HCT116 (cell line): ENCODE results near the gene JAM3. TPM values are rescaled to one million over a fixed set of nuclear protein-coding genes. Genes with fewer than 3 reads are reported as not detected.

Source experiments
- ATAC-seq: fragments of 200-7000 bp; cut with Tn5 transposase; 2 replicates; pipeline ENCODE4 v1.9.1; 2020; ENCODE audit warnings: mild to moderate bottlenecking, moderate library complexity
- BruUV-seq: library from RNA; stranded (reverse); fragments of 400-500 nt; replicated peaks from 2 replicates; lab custom pipeline; 2021; lab: Mats Ljungman, UMichigan
- CTCF ChIA-PET: fragments of 300-600 bp; sonication (Branson Sonifier 250); formaldehyde crosslinking; loops from one replicate; lab custom pipeline; 2021; ENCODE audit warnings: antibody characterized with exemption; lab: Charles Lee
- POLR2A ChIA-PET: fragments of 300-600, 350-600 bp; sonication (Branson Sonifier 250); formaldehyde crosslinking; loops from one replicate; lab custom pipeline; 2021; ENCODE audit warnings: antibody characterized with exemption; lab: Charles Lee
- RAD21 ChIA-PET, 2 experiments: fragments of 300-600 bp; sonication (Branson Sonifier 250); formaldehyde crosslinking; loops; one replicate each; lab custom pipeline; 2023; ENCODE audit warnings: low total read pairs in 2 of 2; ENCODE audit not compliant: uncharacterized antibody in 2 of 2, unreplicated experiment in 2 of 2, low non-redundant PET in 1 of 2; lab: Charles Lee
- DNase-seq: peaks from one replicate; pipeline ENCODE4 v3.0.0-alpha.2; 2010; ENCODE audit warnings: low read depth, low spot score
- H2AFZ ChIP-seq: fragments of 200-600 bp; shearing (Covaris generic), sonication (generic); 2 replicates; pipeline ENCODE4 v1.6.1; 2017; ENCODE audit warnings: low read depth, mixed run types, mixed read lengths, antibody characterized with exemption, low read length; ENCODE audit not compliant: poor library complexity, severe bottlenecking
- H3K27ac ChIP-seq: 2 replicates; pipeline ENCODE4 v1.5.1; 2012; ENCODE audit warnings: low read depth, low read length
- H3K27me3 ChIP-seq: fragments of 200-600 bp; sonication (generic); 2 replicates; pipeline ENCODE4 v1.6.1; 2016; ENCODE audit warnings: mixed run types, low read length, mixed read lengths; ENCODE audit not compliant: insufficient read depth
- H3K36me3 ChIP-seq, 2 experiments: fragments of 200-500 bp in 1 of 2; fragments of 200-600 bp in 1 of 2; sonication (Bioruptor generic) in 1 of 2; sonication (generic) in 1 of 2; 2 replicates each; pipeline versions ENCODE4 v1.5.1 to v1.6.1; 2014 to 2016; ENCODE audit warnings: low read length in 2 of 2, inconsistent platforms in 1 of 2, mixed read lengths in 1 of 2, mixed run types in 1 of 2; ENCODE audit not compliant: insufficient read depth in 2 of 2, control insufficient read depth in 1 of 2
- H3K4me1 ChIP-seq, 2 experiments: fragments of 200-600 bp in 1 of 2; sonication (generic) in 1 of 2; 2 replicates each; pipeline versions ENCODE4 v1.5.1 to v1.6.1; 2012 to 2017; ENCODE audit warnings: low read length in 2 of 2, inconsistent platforms in 1 of 2, mild to moderate bottlenecking in 1 of 2, mixed read lengths in 1 of 2, mixed run types in 1 of 2, moderate library complexity in 1 of 2; ENCODE audit not compliant: insufficient read depth in 2 of 2, control insufficient read depth in 1 of 2
- H3K4me2 ChIP-seq: fragments of 200-600 bp; sonication (generic); 2 replicates; pipeline ENCODE4 v1.6.1; 2017; ENCODE audit warnings: mixed run types, low read length, mixed read lengths
- H3K4me3 ChIP-seq, 2 experiments: fragments of 200-600 bp in 1 of 2; sonication (generic) in 1 of 2; replicated peaks in 1 of 2; 2 replicates each; pipeline ENCODE4 v1.5.1; 2011 to 2016; ENCODE audit warnings: low read length in 2 of 2, control low read depth in 1 of 2, low read depth in 1 of 2, mild to moderate bottlenecking in 1 of 2, mixed read lengths in 1 of 2, mixed run types in 1 of 2
- H3K79me2 ChIP-seq: fragments of 200-600 bp; sonication (generic); 2 replicates; pipeline ENCODE4 v1.6.1; 2017; ENCODE audit warnings: mild to moderate bottlenecking, mixed run types, low read length, moderate library complexity, mixed read lengths; ENCODE audit not compliant: insufficient read depth
- H3K9ac ChIP-seq: fragments of 200-600 bp; sonication (generic); 2 replicates; pipeline ENCODE4 v1.6.1; 2016; ENCODE audit warnings: low read length, mixed read lengths
- H3K9me2 ChIP-seq: fragments of 200-600 bp; sonication (generic), shearing (Covaris generic); 2 replicates; pipeline ENCODE4 v1.6.1; 2017; ENCODE audit warnings: mixed run types, mild to moderate bottlenecking, moderate library complexity; ENCODE audit not compliant: insufficient read depth
- H3K9me3 ChIP-seq, 2 experiments: fragments of 200-500 bp in 1 of 2; fragments of 200-600 bp in 1 of 2; sonication (Bioruptor generic) in 1 of 2; sonication (generic) in 1 of 2; 2 replicates each; pipeline ENCODE4 v1.6.1; 2014 to 2017; ENCODE audit warnings: low read length in 2 of 2, mixed read lengths in 2 of 2, inconsistent platforms in 1 of 2, low read depth in 1 of 2, mild to moderate bottlenecking in 1 of 2, mixed run types in 1 of 2, moderate library complexity in 1 of 2; ENCODE audit not compliant: control insufficient read depth in 1 of 2, insufficient read depth in 1 of 2
- H4K20me1 ChIP-seq: fragments of 200-600 bp; sonication (generic), shearing (Covaris generic); 2 replicates; pipeline ENCODE4 v1.6.1; 2017; ENCODE audit warnings: mixed run types, mild to moderate bottlenecking, moderate library complexity; ENCODE audit not compliant: insufficient read depth
- CBX3 ChIP-seq: IDR thresholded peaks from 2 replicates; pipeline ENCODE4 v1.6.1; 2012; ENCODE audit warnings: low read depth
- CEBPB ChIP-seq: IDR thresholded peaks from 2 replicates; pipeline ENCODE4 v1.6.1; 2012; ENCODE audit warnings: low read depth
- CTCF ChIP-seq, 3 experiments: fragments of 200-600 bp in 1 of 3; sonication (generic) in 1 of 3; IDR thresholded peaks in 2 of 3; conservative IDR thresholded peaks in 1 of 3; 2 replicates each; pipeline ENCODE4 v1.5.1; 2012 to 2017; ENCODE audit warnings: low read depth in 2 of 3, low read length in 2 of 3, antibody characterized with exemption in 1 of 3, borderline replicate concordance in 1 of 3, control low read depth in 1 of 3, mild to moderate bottlenecking in 1 of 3, mixed read lengths in 1 of 3, mixed run types in 1 of 3, moderate library complexity in 1 of 3; ENCODE audit not compliant: insufficient read depth in 1 of 3
- ELF1 ChIP-seq: IDR thresholded peaks from 2 replicates; pipeline ENCODE4 v1.6.1; 2012; ENCODE audit warnings: low read depth, borderline replicate concordance
- EZH2 ChIP-seq: fragments of 200-600 bp; sonication (generic); IDR thresholded peaks from 2 replicates; pipeline ENCODE4 v1.6.1; 2017; ENCODE audit warnings: antibody characterized with exemption, mixed run types
- FOSL1 ChIP-seq: IDR thresholded peaks from 2 replicates; pipeline ENCODE4 v1.6.1; 2012; ENCODE audit warnings: low read depth
- JUND ChIP-seq: IDR thresholded peaks from 2 replicates; pipeline ENCODE4 v1.6.1; 2012
- POLR2AphosphoS5 ChIP-seq: IDR thresholded peaks from 2 replicates; pipeline ENCODE4 v1.6.1; 2011; ENCODE audit warnings: mild to moderate bottlenecking, low read depth, low read length, moderate library complexity
- RAD21 ChIP-seq: IDR thresholded peaks from 2 replicates; pipeline ENCODE4 v1.6.1; 2012; ENCODE audit warnings: low read depth, mild to moderate bottlenecking
- REST ChIP-seq: IDR thresholded peaks from 2 replicates; pipeline ENCODE4 v1.6.1; 2012; ENCODE audit warnings: low read depth
- SP1 ChIP-seq: IDR thresholded peaks from 2 replicates; pipeline ENCODE4 v1.6.1; 2012; ENCODE audit warnings: low read depth
- TCF7L2 ChIP-seq: IDR thresholded peaks from 2 replicates; pipeline ENCODE4 v1.7.0; 2011; ENCODE audit warnings: borderline replicate concordance, inconsistent platforms; ENCODE audit not compliant: insufficient read depth, insufficient read length; ENCODE audit errors: extremely low read depth
- intact Hi-C: fragments of 100-400 bp; cut with micrococcal nuclease; formaldehyde crosslinking; loops from 2 replicates; pipeline ENCODE4 v1.10.0; 2022
- total RNA-seq: library from RNA; stranded (reverse); gene quantifications from one replicate; pipeline ENCODE4 v1.2.1, GENCODE V29; 2021; ENCODE audit not compliant: unreplicated experiment

Gene JAM3
- total RNA-seq, 1 experiment from 2014 or later = 0.25 TPM

GRCh38 chr11:134098566-134099184, 29.8 kb downstream of the JAM3 start:
- TF ChIP-seq EZH2 = no peak
- TF ChIP-seq TCF7L2 = no peak
- TF ChIP-seq CBX3 = no peak
- TF ChIP-seq CTCF (IDR thresholded peaks at IDR 0.05 in 2 of 3, conservative IDR thresholded peaks at IDR 0.05 in 1 of 3; ENCODE audit: borderline replicate concordance in 1 of 3, insufficient read depth in 1 of 3, low read depth in 2 of 3, low read length in 2 of 3) = peak; percentile 50 to 57 (median 53); a peak in 5 of 6 replicates
- no peak for TF ChIP-seq POLR2AphosphoS5
- TF ChIP-seq JUND = no peak
- TF ChIP-seq SP1 = no peak
- TF ChIP-seq CEBPB = no peak
- no peak for TF ChIP-seq REST
- peak; percentile 49 for TF ChIP-seq RAD21
- no peak for TF ChIP-seq FOSL1
- TF ChIP-seq ELF1 = no peak
- Histone ChIP-seq H4K20me1 (no peaks in the 10 kb centered on the region), H3K79me2 (no peaks in the 10 kb centered on the region), H3K27ac (no peak overlapping the region), H3K4me2 (no peak overlapping the region), H3K27me3 (peaks cover 22% of the 10 kb centered on the region; the same call in 1 of the 2 replicates), H3K9ac (no peak overlapping the region), H3K9me2 (no peaks in the 10 kb centered on the region), H3K36me3 (no peaks in the 10 kb centered on the region), H3K9me3 (no peaks in the 10 kb centered on the region), H2AFZ (no peak overlapping the region), H3K4me3 (no peak overlapping the region), H3K4me1 (no peaks in the 10 kb centered on the region)
- intact Hi-C loops = loop anchor here (1.0 kb wide), 2 partner anchors 48 to 171 kb away; no protein-coding TSS in a partner anchor
- DNase-seq (peak; percentile 27), ATAC-seq (peak; percentile 97)
- POLR2A ChIA-PET = interaction anchor here (0.7 to 0.8 kb wide), 2 partner anchors 15 to 164 kb away, joined by 3 read pairs; no protein-coding TSS in a partner anchor
- no TSS peak for BruUV-seq
- CTCF ChIA-PET = interaction anchor here (0.9 to 1.6 kb wide), 6 partner anchors 15 to 171 kb away, joined by 3 to 34 read pairs (median 4); no protein-coding TSS in a partner anchor
- RAD21 ChIA-PET = interaction anchor here (1.0 to 1.3 kb wide), 2 partner anchors 48 kb away, joined by 4 to 6 read pairs; no protein-coding TSS in a partner anchor
